ENCODE results near the gene CTIF.

- TF ChIP-seq CTCF (IDR thresholded peaks at IDR 0.05), result no peak
- TF ChIP-seq POLR2A (IDR thresholded peaks at IDR 0.05), result no peak
- no peak for TF ChIP-seq EP300 (IDR thresholded peaks at IDR 0.05)
Observed at GRCh38 chr18:48728204-48728833, 189.5 kb downstream of the CTIF start.
